KMS-11 (cell line): ENCODE results near the gene SLC16A2.

Source experiments
- H2AFZ ChIP-seq: fragments of 200-600 bp; sonication (generic); 2 replicates; pipeline ENCODE4 v1.6.1; 2016; ENCODE audit warnings: antibody characterized with exemption, mixed run types, low read depth
- H3K27ac ChIP-seq: fragments of 200-600 bp; sonication (generic); 2 replicates; pipeline ENCODE4 v1.6.1; 2016; ENCODE audit warnings: mild to moderate bottlenecking, mixed run types
- H3K27me3 ChIP-seq: fragments of 200-600 bp; sonication (generic); 2 replicates; pipeline ENCODE4 v1.6.1; 2017; ENCODE audit warnings: mild to moderate bottlenecking, low read depth, mixed run types, moderate library complexity; ENCODE audit not compliant: insufficient read depth
- H3K36me3 ChIP-seq: fragments of 200-600 bp; sonication (generic); 2 replicates; pipeline ENCODE4 v1.6.1; 2017; ENCODE audit warnings: mild to moderate bottlenecking, mixed run types; ENCODE audit not compliant: insufficient read depth
- H3K4me1 ChIP-seq: fragments of 200-600 bp; sonication (generic); 2 replicates; pipeline ENCODE4 v1.6.1; 2016; ENCODE audit warnings: mild to moderate bottlenecking, low read depth, mixed run types; ENCODE audit not compliant: poor library complexity, severe bottlenecking
- H3K4me2 ChIP-seq: fragments of 200-600 bp; sonication (generic); 2 replicates; pipeline ENCODE4 v1.7.0; 2016; ENCODE audit warnings: mild to moderate bottlenecking, mixed run types
- H3K4me3 ChIP-seq: fragments of 200-600 bp; sonication (generic); IDR thresholded peaks from 2 replicates; pipeline ENCODE4 v1.6.1; 2017; ENCODE audit warnings: low read depth, low read length, mixed read lengths; ENCODE audit not compliant: insufficient read depth
- H3K79me2 ChIP-seq: fragments of 200-600 bp; sonication (generic); 2 replicates; pipeline ENCODE4 v1.6.1; 2016; ENCODE audit warnings: low read depth, mixed run types; ENCODE audit not compliant: insufficient read depth
- H3K9ac ChIP-seq: fragments of 200-600 bp; sonication (generic); 2 replicates; pipeline ENCODE4 v1.6.1; 2016; ENCODE audit warnings: mild to moderate bottlenecking, mixed run types
- H4K20me1 ChIP-seq: fragments of 200-600 bp; sonication (generic); 2 replicates; pipeline ENCODE4 v1.6.1; 2016; ENCODE audit warnings: mild to moderate bottlenecking, mixed run types; ENCODE audit not compliant: insufficient read depth
- TF ChIP-seq, protein P1 (sequence below): fragments of 200-600 bp; sonication (generic); conservative IDR thresholded peaks from 2 replicates; pipeline ENCODE4 v1.6.1; 2017; ENCODE audit warnings: low read depth, mild to moderate bottlenecking, antibody characterized with exemption, low read length, moderate library complexity, mixed read lengths

SLC16A2 gene

DNA sequence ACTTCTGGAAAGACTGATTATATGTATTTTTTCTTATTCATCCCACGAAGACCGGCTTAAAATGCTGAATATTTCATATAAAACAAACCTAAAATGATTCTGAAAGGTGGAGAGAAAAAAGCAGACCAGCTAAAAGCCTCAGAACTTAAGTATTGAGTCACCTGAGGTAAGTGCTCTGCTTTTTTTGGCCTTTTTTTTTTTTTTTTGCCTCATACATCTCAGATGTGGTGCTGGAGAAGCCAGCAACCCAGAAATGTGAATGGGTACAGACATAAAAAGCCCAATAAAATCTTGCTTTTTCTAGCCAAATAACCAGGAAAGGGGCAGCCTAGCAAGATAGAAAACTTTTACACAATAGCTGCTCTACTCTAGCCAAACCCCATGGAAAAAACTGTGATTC lies 136.1 kb downstream of the SLC16A2 start:
- Histone ChIP-seq H3K27ac (no peak overlapping the region), H3K4me2 (no peak overlapping the region), H3K4me3 (no peak overlapping the region), H4K20me1 (no peaks in the 10 kb centered on the region), H3K36me3 (no peaks in the 10 kb centered on the region), H3K4me1 (no peaks in the 10 kb centered on the region), H3K9ac (no peak overlapping the region), H3K27me3 (no peaks in the 10 kb centered on the region), H2AFZ (no peak overlapping the region), H3K79me2 (no peaks in the 10 kb centered on the region)
- TF ChIP-seq, protein P1, sequence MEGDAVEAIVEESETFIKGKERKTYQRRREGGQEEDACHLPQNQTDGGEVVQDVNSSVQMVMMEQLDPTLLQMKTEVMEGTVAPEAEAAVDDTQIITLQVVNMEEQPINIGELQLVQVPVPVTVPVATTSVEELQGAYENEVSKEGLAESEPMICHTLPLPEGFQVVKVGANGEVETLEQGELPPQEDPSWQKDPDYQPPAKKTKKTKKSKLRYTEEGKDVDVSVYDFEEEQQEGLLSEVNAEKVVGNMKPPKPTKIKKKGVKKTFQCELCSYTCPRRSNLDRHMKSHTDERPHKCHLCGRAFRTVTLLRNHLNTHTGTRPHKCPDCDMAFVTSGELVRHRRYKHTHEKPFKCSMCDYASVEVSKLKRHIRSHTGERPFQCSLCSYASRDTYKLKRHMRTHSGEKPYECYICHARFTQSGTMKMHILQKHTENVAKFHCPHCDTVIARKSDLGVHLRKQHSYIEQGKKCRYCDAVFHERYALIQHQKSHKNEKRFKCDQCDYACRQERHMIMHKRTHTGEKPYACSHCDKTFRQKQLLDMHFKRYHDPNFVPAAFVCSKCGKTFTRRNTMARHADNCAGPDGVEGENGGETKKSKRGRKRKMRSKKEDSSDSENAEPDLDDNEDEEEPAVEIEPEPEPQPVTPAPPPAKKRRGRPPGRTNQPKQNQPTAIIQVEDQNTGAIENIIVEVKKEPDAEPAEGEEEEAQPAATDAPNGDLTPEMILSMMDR, result no peak

DNA sequence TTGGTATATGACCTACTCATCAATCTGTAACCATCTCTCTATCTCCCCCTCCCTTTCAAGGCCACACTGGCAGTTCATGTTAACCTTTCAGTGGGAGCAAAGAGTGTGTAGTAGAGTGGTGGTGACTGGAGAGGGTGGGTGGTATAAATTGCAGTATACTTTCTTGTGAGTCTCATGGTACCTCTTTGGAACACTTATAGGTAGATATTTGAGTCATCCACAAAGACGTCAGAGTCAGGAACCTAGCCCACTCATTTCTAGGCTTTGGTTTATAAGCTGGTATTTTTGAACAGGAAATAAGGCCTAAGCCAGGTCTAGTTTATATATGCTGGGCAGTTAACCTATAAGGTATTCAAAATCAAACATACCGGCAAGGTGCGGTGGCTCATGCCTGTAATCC lies 156.8 kb downstream of the SLC16A2 start:
- H3K36me3 ChIP-seq, result no peaks in the 10 kb centered on the region
- peaks cover 6% of the 10 kb centered on the region for H3K4me1 ChIP-seq
- H4K20me1 ChIP-seq, result no peaks in the 10 kb centered on the region
- H3K27me3 ChIP-seq, result no peaks in the 10 kb centered on the region
- H3K9ac ChIP-seq, result no peak overlapping the region
- H3K27ac ChIP-seq, result no peak overlapping the region
- H2AFZ ChIP-seq, result no peak overlapping the region
- no peaks in the 10 kb centered on the region for H3K79me2 ChIP-seq
- no peak overlapping the region for H3K4me2 ChIP-seq
- H3K4me3 ChIP-seq, result no peak overlapping the region
- TF ChIP-seq, protein P1, result no peak

DNA sequence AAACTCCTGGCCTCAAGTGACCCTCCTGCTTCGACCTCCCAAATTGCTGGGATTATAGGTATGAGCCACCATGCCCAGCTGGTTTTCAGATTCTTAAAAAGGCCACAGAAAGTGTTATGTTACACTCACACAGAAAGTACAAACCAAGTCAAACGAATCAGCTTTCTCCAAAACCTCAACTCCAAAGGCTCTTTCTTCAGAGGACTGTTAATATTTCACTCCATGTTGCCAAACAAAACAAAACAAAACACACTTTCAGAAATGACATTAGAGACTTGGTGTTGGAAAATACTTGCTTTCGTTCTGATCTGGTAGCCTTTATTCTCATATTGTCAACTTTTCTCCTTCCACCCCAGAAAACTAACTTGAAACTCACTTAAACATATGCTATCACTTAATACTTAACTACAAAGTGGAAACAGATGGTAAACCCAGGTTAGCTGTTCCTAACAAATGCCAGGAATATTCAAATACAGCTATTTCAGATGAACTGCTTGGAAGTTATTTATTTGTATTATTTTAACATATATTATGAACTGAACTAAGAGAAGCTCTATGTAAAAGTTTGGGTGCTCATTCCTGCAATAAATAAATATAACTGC lies 158.4 kb downstream of the SLC16A2 start:
- H3K79me2 ChIP-seq, result no peaks in the 10 kb centered on the region
- H3K27ac ChIP-seq, result no peak overlapping the region
- H4K20me1 ChIP-seq, result no peaks in the 10 kb centered on the region
- no peak overlapping the region for H3K4me3 ChIP-seq
- peaks cover 14% of the 10 kb centered on the region for H3K4me1 ChIP-seq
- H3K36me3 ChIP-seq, result no peaks in the 10 kb centered on the region
- no peak overlapping the region for H3K4me2 ChIP-seq
- H2AFZ ChIP-seq, result no peak overlapping the region
- H3K27me3 ChIP-seq, result no peaks in the 10 kb centered on the region
- H3K9ac ChIP-seq, result no peak overlapping the region
- TF ChIP-seq, protein P1, result no peak
